ENCODE data around the gene ZNF581. TPM values are rescaled to one million over a fixed set of nuclear protein-coding genes. Genes with fewer than 3 reads are reported as not detected.

Gene ZNF581
- total and polyA plus RNA-seq, 4 donors: 2.1 to 7.3 (median 5.2) TPM

GRCh38 chr19:55650126-55650557, 6.7 kb downstream of the ZNF581 start:
- WGBS: 80% methylated on average over 4 of the region's 4 CpGs
- no peak overlapping the region for H3K27ac ChIP-seq (ENCODE audit: low read depth in 1 of 2, low read length in 2 of 2)
- peaks cover 9 to 28% (median 21%) of the 10 kb centered on the region in 4 donors for H3K4me1 ChIP-seq (ENCODE audit: control insufficient read depth in 4 of 4, insufficient read depth in 4 of 4, low read length in 3 of 4)
- DNase-seq (ENCODE audit: low spot score): no peak
- no peak overlapping the region for H3K9ac ChIP-seq (ENCODE audit: low read depth in 1 of 2, low read length in 2 of 2)
- peaks cover 0 to 6% (median 0%) of the 10 kb centered on the region in 4 donors for H3K36me3 ChIP-seq (ENCODE audit: control insufficient read depth in 4 of 4, insufficient read depth in 3 of 4, low read depth in 1 of 4, low read length in 3 of 4)
- H3K9me3 ChIP-seq (ENCODE audit: control insufficient read depth in 4 of 4, low read length in 3 of 4): no peaks in the 10 kb centered on the region
- no peaks in the 10 kb centered on the region for H3K27me3 ChIP-seq (ENCODE audit: control insufficient read depth in 4 of 4, insufficient read depth in 4 of 4, low read length in 3 of 4)
- TF ChIP-seq EGR1 (IDR thresholded peaks at IDR 0.05; ENCODE audit: low read depth in 2 of 2) (no peak), MAX (IDR thresholded peaks at IDR 0.05) (no peak), YY1 (IDR thresholded peaks at IDR 0.05) (no peak), HNF4G (IDR thresholded peaks at IDR 0.05) (no peak), TAF1 (conservative IDR thresholded peaks at IDR 0.05) (no peak), GABPA (IDR thresholded peaks at IDR 0.05 in 1 of 2, conservative IDR thresholded peaks at IDR 0.05 in 1 of 2) (no peak), NR2F2 (IDR thresholded peaks at IDR 0.05) (no peak), FOXA1 (IDR thresholded peaks at IDR 0.05) (no peak), ATF3 (IDR thresholded peaks at IDR 0.05) (no peak), SP1 (IDR thresholded peaks at IDR 0.05) (no peak), RXRA (IDR thresholded peaks at IDR 0.05) (no peak), FOXA2 (IDR thresholded peaks at IDR 0.05) (no peak), RAD21 (IDR thresholded peaks at IDR 0.05) (no peak), HNF4A (conservative IDR thresholded peaks at IDR 0.05) (no peak), REST (IDR thresholded peaks at IDR 0.05) (no peak), JUND (IDR thresholded peaks at IDR 0.05) (no peak)
- H3K4me3 ChIP-seq (ENCODE audit: low read depth in 1 of 3, low read length in 3 of 3): no peak overlapping the region

- no peak overlapping the region for H3K4me3 ChIP-seq (ENCODE audit: low read depth in 1 of 3, low read length in 3 of 3)
- peaks cover 9 to 29% (median 22%) of the 10 kb centered on the region in 4 donors for H3K4me1 ChIP-seq (ENCODE audit: control insufficient read depth in 4 of 4, insufficient read depth in 4 of 4, low read length in 3 of 4)
- no peaks in the 10 kb centered on the region for H3K36me3 ChIP-seq (ENCODE audit: control insufficient read depth in 4 of 4, insufficient read depth in 3 of 4, low read depth in 1 of 4, low read length in 3 of 4)
- H3K9ac ChIP-seq (ENCODE audit: low read depth in 1 of 2, low read length in 2 of 2): no peak overlapping the region
- no peaks in the 10 kb centered on the region for H3K27me3 ChIP-seq (ENCODE audit: control insufficient read depth in 4 of 4, insufficient read depth in 4 of 4, low read length in 3 of 4)
- no peaks in the 10 kb centered on the region for H3K9me3 ChIP-seq (ENCODE audit: control insufficient read depth in 4 of 4, low read length in 3 of 4)
- 94% methylated on average over 17 of the region's 17 CpGs for WGBS
- no peak for TF ChIP-seq HNF4G (IDR thresholded peaks at IDR 0.05)
- no peak for TF ChIP-seq REST (IDR thresholded peaks at IDR 0.05)
- no peak for TF ChIP-seq RAD21 (IDR thresholded peaks at IDR 0.05)
- no peak for TF ChIP-seq JUND (IDR thresholded peaks at IDR 0.05)
- no peak for TF ChIP-seq ZBTB33 (IDR thresholded peaks at IDR 0.05)
- TF ChIP-seq YY1 (IDR thresholded peaks at IDR 0.05): no peak
- no peak for TF ChIP-seq FOXA2 (IDR thresholded peaks at IDR 0.05)
- TF ChIP-seq CTCF (IDR thresholded peaks at IDR 0.05; ENCODE audit: low read depth, low read length, missing input control): no peak
- TF ChIP-seq MAX (IDR thresholded peaks at IDR 0.05): no peak
- no peak for TF ChIP-seq GABPA (IDR thresholded peaks at IDR 0.05 in 1 of 2, conservative IDR thresholded peaks at IDR 0.05 in 1 of 2)
- no peak for TF ChIP-seq TAF1 (conservative IDR thresholded peaks at IDR 0.05)
- no peak for TF ChIP-seq FOXA1 (IDR thresholded peaks at IDR 0.05)
- TF ChIP-seq HNF4A (conservative IDR thresholded peaks at IDR 0.05): no peak
- no peak for TF ChIP-seq ATF3 (IDR thresholded peaks at IDR 0.05)
- TF ChIP-seq RXRA (IDR thresholded peaks at IDR 0.05): no peak
- no peak for TF ChIP-seq NR2F2 (IDR thresholded peaks at IDR 0.05)
- no peak for TF ChIP-seq EGR1 (IDR thresholded peaks at IDR 0.05; ENCODE audit: low read depth in 2 of 2)
- no peak for TF ChIP-seq SP1 (IDR thresholded peaks at IDR 0.05)
- no peak overlapping the region for H3K27ac ChIP-seq (ENCODE audit: low read depth in 1 of 2, low read length in 2 of 2)
- no peak for DNase-seq (ENCODE audit: low spot score)
Measured at GRCh38 chr19:55650602-55651230, 7.3 kb downstream of the ZNF581 start.

Measured in liver (tissue), 9 donors.